Activated naive CD8-positive, alpha-beta T cell (primary cell): ENCODE data around the gene BCKDHB.
"Not testable (repeated sequence)": the region's sequence is repeated elsewhere in the genome, so short reads cannot be mapped to it uniquely, and the experiment has no call there.

ENCODE experiments used
- H3K27ac Mint-ChIP-seq: one replicate; pipeline ENCODE4 v1.8.0; 2021; ENCODE audit warnings: mixed read lengths
- H3K27me3 Mint-ChIP-seq: one replicate; pipeline ENCODE4 v1.8.0; 2021; ENCODE audit warnings: mixed read lengths
- H3K36me3 Mint-ChIP-seq: one replicate; pipeline ENCODE4 v1.8.0; 2021; ENCODE audit warnings: mixed read lengths
- H3K4me1 Mint-ChIP-seq: one replicate; pipeline ENCODE4 v1.8.0; 2021; ENCODE audit warnings: low read depth, mixed read lengths
- H3K4me3 Mint-ChIP-seq: one replicate; pipeline ENCODE4 v1.8.0; 2021; ENCODE audit warnings: mild to moderate bottlenecking, mixed read lengths
- H3K9me3 Mint-ChIP-seq: one replicate; pipeline ENCODE4 v1.8.0; 2021; ENCODE audit warnings: low read depth, mixed read lengths

The BCKDHB gene

GRCh38 chr6:80210618-80211017 lies 104.1 kb downstream of the BCKDHB start:
- Mint-ChIP-seq H3K4me3 (no peak overlapping the region), H3K27ac (no peak overlapping the region), H3K27me3 (no peaks in the 10 kb centered on the region)

GRCh38 chr6:80211286-80211685 lies 104.8 kb downstream of the BCKDHB start:
- H3K27me3 Mint-ChIP-seq = no peaks in the 10 kb centered on the region
- no peak overlapping the region for H3K4me3 Mint-ChIP-seq
- H3K27ac Mint-ChIP-seq = no peak overlapping the region
- no peaks in the 10 kb centered on the region for H3K4me1 Mint-ChIP-seq
- no peaks in the 10 kb centered on the region for H3K9me3 Mint-ChIP-seq
- H3K36me3 Mint-ChIP-seq = peaks cover 6% of the 10 kb centered on the region

More at GRCh38 chr6:80210618-80211017, 104.1 kb downstream of the BCKDHB start:
- no peaks in the 10 kb centered on the region for H3K4me1 Mint-ChIP-seq
- peaks cover 6% of the 10 kb centered on the region for H3K36me3 Mint-ChIP-seq
- no peaks in the 10 kb centered on the region for H3K9me3 Mint-ChIP-seq

GRCh38 chr6:80211890-80212289 lies 105.4 kb downstream of the BCKDHB start:
- not testable (repeated sequence) for H3K27me3 Mint-ChIP-seq, H3K4me3 Mint-ChIP-seq, H3K9me3 Mint-ChIP-seq, H3K27ac Mint-ChIP-seq, H3K36me3 Mint-ChIP-seq, H3K4me1 Mint-ChIP-seq

GRCh38 chr6:80214436-80215022 lies 108.1 kb downstream of the BCKDHB start:
- Mint-ChIP-seq H3K4me1 (no peaks in the 10 kb centered on the region), H3K27me3 (no peaks in the 10 kb centered on the region), H3K27ac (no peak overlapping the region), H3K36me3 (peaks cover 8% of the 10 kb centered on the region), H3K9me3 (no peaks in the 10 kb centered on the region), H3K4me3 (no peak overlapping the region)

GRCh38 chr6:80215063-80215462 lies 108.6 kb downstream of the BCKDHB start:
- H3K4me3 Mint-ChIP-seq = no peak overlapping the region
- no peak overlapping the region for H3K27ac Mint-ChIP-seq
- no peaks in the 10 kb centered on the region for H3K9me3 Mint-ChIP-seq
- H3K36me3 Mint-ChIP-seq = peaks cover 9% of the 10 kb centered on the region
- no peaks in the 10 kb centered on the region for H3K27me3 Mint-ChIP-seq
- H3K4me1 Mint-ChIP-seq = no peaks in the 10 kb centered on the region

GRCh38 chr6:80217794-80218193 lies 111.3 kb downstream of the BCKDHB start:
- no peaks in the 10 kb centered on the region for H3K9me3 Mint-ChIP-seq
- H3K4me3 Mint-ChIP-seq = no peak overlapping the region
- no peaks in the 10 kb centered on the region for H3K4me1 Mint-ChIP-seq
- peaks cover 16% of the 10 kb centered on the region for H3K36me3 Mint-ChIP-seq
- no peak overlapping the region for H3K27ac Mint-ChIP-seq
- H3K27me3 Mint-ChIP-seq = no peaks in the 10 kb centered on the region

- Mint-ChIP-seq H3K9me3 (no peaks in the 10 kb centered on the region), H3K4me1 (no peaks in the 10 kb centered on the region)
These were observed 117.3 kb downstream of the BCKDHB start for GRCh38 chr6:80223743-80224212.

GRCh38 chr6:80226151-80226550 lies 119.7 kb downstream of the BCKDHB start:
- Mint-ChIP-seq H3K4me1 (no peaks in the 10 kb centered on the region), H3K27me3 (no peaks in the 10 kb centered on the region), H3K4me3 (no peak overlapping the region), H3K27ac (no peak overlapping the region), H3K9me3 (no peaks in the 10 kb centered on the region), H3K36me3 (peaks cover 25% of the 10 kb centered on the region)

More at GRCh38 chr6:80223743-80224212, 117.3 kb downstream of the BCKDHB start:
- H3K4me3 Mint-ChIP-seq = no peak overlapping the region
- H3K27me3 Mint-ChIP-seq = no peaks in the 10 kb centered on the region
- H3K27ac Mint-ChIP-seq = no peak overlapping the region
- H3K36me3 Mint-ChIP-seq = peaks cover 31% of the 10 kb centered on the region

GRCh38 chr6:80226699-80227098 lies 120.2 kb downstream of the BCKDHB start:
- H3K27me3 Mint-ChIP-seq = no peaks in the 10 kb centered on the region
- H3K9me3 Mint-ChIP-seq = no peaks in the 10 kb centered on the region
- no peak overlapping the region for H3K4me3 Mint-ChIP-seq
- peaks cover 23% of the 10 kb centered on the region for H3K36me3 Mint-ChIP-seq
- H3K4me1 Mint-ChIP-seq = no peaks in the 10 kb centered on the region
- no peak overlapping the region for H3K27ac Mint-ChIP-seq

GRCh38 chr6:80227545-80228105 lies 121.2 kb downstream of the BCKDHB start:
- Mint-ChIP-seq H3K27ac (no peak overlapping the region), H3K4me1 (no peaks in the 10 kb centered on the region), H3K36me3 (peaks cover 23% of the 10 kb centered on the region), H3K9me3 (no peaks in the 10 kb centered on the region), H3K4me3 (no peak overlapping the region), H3K27me3 (no peaks in the 10 kb centered on the region)

- Mint-ChIP-seq H3K9me3 (no peaks in the 10 kb centered on the region), H3K36me3 (peaks cover 13% of the 10 kb centered on the region), H3K27ac (no peak overlapping the region), H3K4me3 (no peak overlapping the region), H3K4me1 (no peaks in the 10 kb centered on the region), H3K27me3 (no peaks in the 10 kb centered on the region)
These were observed 126.8 kb downstream of the BCKDHB start for GRCh38 chr6:80233262-80233661.

- H3K36me3 Mint-ChIP-seq = peaks cover 17% of the 10 kb centered on the region
- H3K27ac Mint-ChIP-seq = no peak overlapping the region
- no peak overlapping the region for H3K4me3 Mint-ChIP-seq
- no peaks in the 10 kb centered on the region for H3K4me1 Mint-ChIP-seq
- no peaks in the 10 kb centered on the region for H3K27me3 Mint-ChIP-seq
- H3K9me3 Mint-ChIP-seq = no peaks in the 10 kb centered on the region
These were observed 127.5 kb downstream of the BCKDHB start for GRCh38 chr6:80233958-80234357.

- Mint-ChIP-seq H3K27me3 (no peaks in the 10 kb centered on the region), H3K4me1 (no peaks in the 10 kb centered on the region), H3K36me3 (peaks cover 16% of the 10 kb centered on the region), H3K27ac (no peak overlapping the region), H3K4me3 (no peak overlapping the region), H3K9me3 (no peaks in the 10 kb centered on the region)
These were observed 127.9 kb downstream of the BCKDHB start for GRCh38 chr6:80234401-80234800.

- Mint-ChIP-seq H3K27me3 (no peaks in the 10 kb centered on the region), H3K27ac (no peak overlapping the region), H3K36me3 (peaks cover 19% of the 10 kb centered on the region), H3K4me3 (no peak overlapping the region), H3K9me3 (no peaks in the 10 kb centered on the region), H3K4me1 (no peaks in the 10 kb centered on the region)
These were observed 128.4 kb downstream of the BCKDHB start for GRCh38 chr6:80234908-80235307.

GRCh38 chr6:80235647-80236046 lies 129.2 kb downstream of the BCKDHB start:
- H3K27me3 Mint-ChIP-seq = no peaks in the 10 kb centered on the region
- no peak overlapping the region for H3K4me3 Mint-ChIP-seq
- peaks cover 26% of the 10 kb centered on the region for H3K36me3 Mint-ChIP-seq
- no peak overlapping the region for H3K27ac Mint-ChIP-seq
- no peaks in the 10 kb centered on the region for H3K4me1 Mint-ChIP-seq
- H3K9me3 Mint-ChIP-seq = no peaks in the 10 kb centered on the region

GRCh38 chr6:80238754-80239153 lies 132.3 kb downstream of the BCKDHB start:
- H3K4me1 Mint-ChIP-seq, H3K9me3 Mint-ChIP-seq, H3K4me3 Mint-ChIP-seq, H3K27me3 Mint-ChIP-seq, H3K27ac Mint-ChIP-seq: not testable (repeated sequence)
- H3K36me3 Mint-ChIP-seq = peaks cover 35% of the 10 kb centered on the region
